Colonic mucosa (tissue), 4 donors: ENCODE data around the gene MAL. TPM values are rescaled to one million over a fixed set of nuclear protein-coding genes. Genes with fewer than 3 reads are reported as not detected.

Experiments
- DNase-seq: peaks from one replicate; pipeline ENCODE4 v3.0.0-alpha.2; 2020
- H3K27ac ChIP-seq: fragments of 200-600 bp; one replicate; pipeline ENCODE4 v1.8.0; 2021
- H3K27me3 ChIP-seq: fragments of 200-600 bp; one replicate; pipeline ENCODE4 v1.8.0; 2021
- H3K36me3 ChIP-seq: fragments of 200-600 bp; one replicate; pipeline ENCODE4 v1.8.0; 2021
- H3K4me1 ChIP-seq: fragments of 200-600 bp; one replicate; pipeline ENCODE4 v1.8.0; 2021; ENCODE audit warnings: mild to moderate bottlenecking
- H3K4me3 ChIP-seq: fragments of 200-600 bp; one replicate; pipeline ENCODE4 v1.8.0; 2021
- H3K9ac ChIP-seq, 2 donors: one replicate each; pipeline ENCODE4 v1.7.0; 2013; ENCODE audit warnings: control low read depth in 2 of 2, low read depth in 2 of 2, low read length in 2 of 2
- H3K9me3 ChIP-seq: fragments of 200-600 bp; one replicate; pipeline ENCODE4 v1.8.0; 2021
- intact Hi-C: fragments of 100-400 bp; cut with DNase I; formaldehyde crosslinking; loops from one replicate; pipeline ENCODE4 v1.14.1; 2022
- total RNA-seq, 2 donors: library from RNA; stranded (reverse); fragmentation: NEBNext Ultra II Directional in 1 of 2; extraction: Animal tissue kit (Norgen Biotek cat#: 25700) in 1 of 2; gene quantifications; one replicate each; pipeline ENCODE4 v1.2.1, GENCODE V29; 2021
- TF ChIP-seq, protein P1 (sequence below): fragments of 200-600 bp; IDR thresholded peaks from one replicate; pipeline ENCODE4 v1.8.0; 2022; ENCODE audit warnings: antibody characterized with exemption, mild to moderate bottlenecking
- donor health status: healthy.
- donor health status: DM: no; HTN: no; CAD: no.
- donor health status: DM: no; HTN: no; CAD: no.

MAL gene
- total RNA-seq, 2 donors from 2014 or later = 0.54 to 3.5 TPM

DNA sequence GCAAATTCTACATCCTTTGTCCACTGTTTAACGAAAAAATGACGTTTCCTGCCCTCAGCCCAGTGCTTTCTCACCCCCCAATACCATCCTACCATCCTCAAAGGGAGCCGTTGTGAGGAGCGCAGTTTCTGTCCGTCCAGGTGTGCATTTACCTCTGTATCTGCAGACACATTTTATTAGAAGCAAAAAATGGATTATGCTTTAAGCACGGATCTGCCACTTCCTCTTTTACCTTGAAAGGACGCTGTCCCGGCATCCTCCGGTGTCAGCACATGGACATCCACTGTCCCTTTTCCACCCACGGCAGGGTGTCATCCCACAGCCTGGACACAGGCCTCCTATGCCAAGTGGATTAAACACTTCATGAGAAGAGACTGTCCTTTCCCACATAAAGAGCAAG is 7.2 kb upstream of the MAL start:
- Histone ChIP-seq H3K9me3 (no peaks in the 10 kb centered on the region), H3K27ac (no peak overlapping the region), H3K4me3 (no peak overlapping the region), H3K4me1 (no peaks in the 10 kb centered on the region), H3K9ac (no peak overlapping the region), H3K27me3 (no peaks in the 10 kb centered on the region), H3K36me3 (no peaks in the 10 kb centered on the region)
- TF ChIP-seq, protein P1, sequence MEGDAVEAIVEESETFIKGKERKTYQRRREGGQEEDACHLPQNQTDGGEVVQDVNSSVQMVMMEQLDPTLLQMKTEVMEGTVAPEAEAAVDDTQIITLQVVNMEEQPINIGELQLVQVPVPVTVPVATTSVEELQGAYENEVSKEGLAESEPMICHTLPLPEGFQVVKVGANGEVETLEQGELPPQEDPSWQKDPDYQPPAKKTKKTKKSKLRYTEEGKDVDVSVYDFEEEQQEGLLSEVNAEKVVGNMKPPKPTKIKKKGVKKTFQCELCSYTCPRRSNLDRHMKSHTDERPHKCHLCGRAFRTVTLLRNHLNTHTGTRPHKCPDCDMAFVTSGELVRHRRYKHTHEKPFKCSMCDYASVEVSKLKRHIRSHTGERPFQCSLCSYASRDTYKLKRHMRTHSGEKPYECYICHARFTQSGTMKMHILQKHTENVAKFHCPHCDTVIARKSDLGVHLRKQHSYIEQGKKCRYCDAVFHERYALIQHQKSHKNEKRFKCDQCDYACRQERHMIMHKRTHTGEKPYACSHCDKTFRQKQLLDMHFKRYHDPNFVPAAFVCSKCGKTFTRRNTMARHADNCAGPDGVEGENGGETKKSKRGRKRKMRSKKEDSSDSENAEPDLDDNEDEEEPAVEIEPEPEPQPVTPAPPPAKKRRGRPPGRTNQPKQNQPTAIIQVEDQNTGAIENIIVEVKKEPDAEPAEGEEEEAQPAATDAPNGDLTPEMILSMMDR = no peak
- DNase-seq = no peak
- intact Hi-C loops = no loop called here

DNA sequence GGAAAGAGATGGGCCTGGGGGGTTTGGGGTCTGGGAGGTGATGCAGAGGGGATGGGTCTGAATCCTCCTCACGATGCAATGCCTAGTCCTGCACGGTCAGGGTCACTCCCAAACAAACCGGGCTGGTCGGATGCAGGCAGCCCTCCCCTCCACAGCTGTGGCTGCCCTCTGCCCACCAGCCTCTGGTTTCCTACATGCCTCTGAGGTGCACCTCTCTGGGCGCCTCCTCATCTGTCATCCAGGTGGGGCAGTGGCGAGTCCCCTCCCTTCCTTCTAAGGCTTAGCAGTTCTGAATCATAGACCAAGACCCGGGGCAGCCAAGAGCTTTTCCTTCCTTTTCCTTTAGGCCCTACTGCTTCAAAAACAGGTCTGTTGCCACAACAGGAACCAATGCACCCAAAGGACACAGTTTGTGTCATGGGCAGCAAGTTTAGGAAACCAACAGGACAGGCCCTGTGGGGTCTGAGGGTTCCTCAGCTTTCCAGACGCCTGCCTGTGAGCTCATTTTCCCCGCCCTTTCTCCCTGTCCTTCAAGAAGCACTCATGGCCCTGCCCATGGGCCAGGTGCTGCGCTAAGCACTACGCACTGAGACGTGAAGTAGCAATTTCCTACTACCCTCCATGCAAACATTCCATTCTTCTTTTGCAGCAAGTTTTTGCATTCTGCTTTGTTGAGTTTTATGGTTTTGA is 6.5 kb upstream of the MAL start:
- TF ChIP-seq, protein P1 = no peak
- H3K4me3 ChIP-seq = no peak overlapping the region
- H3K27me3 ChIP-seq = no peaks in the 10 kb centered on the region
- no peak for DNase-seq
- H3K4me1 ChIP-seq = no peaks in the 10 kb centered on the region
- no peaks in the 10 kb centered on the region for H3K36me3 ChIP-seq
- H3K27ac ChIP-seq = no peak overlapping the region
- intact Hi-C loops = no loop called here
- no peak overlapping the region for H3K9ac ChIP-seq
- no peaks in the 10 kb centered on the region for H3K9me3 ChIP-seq

DNA sequence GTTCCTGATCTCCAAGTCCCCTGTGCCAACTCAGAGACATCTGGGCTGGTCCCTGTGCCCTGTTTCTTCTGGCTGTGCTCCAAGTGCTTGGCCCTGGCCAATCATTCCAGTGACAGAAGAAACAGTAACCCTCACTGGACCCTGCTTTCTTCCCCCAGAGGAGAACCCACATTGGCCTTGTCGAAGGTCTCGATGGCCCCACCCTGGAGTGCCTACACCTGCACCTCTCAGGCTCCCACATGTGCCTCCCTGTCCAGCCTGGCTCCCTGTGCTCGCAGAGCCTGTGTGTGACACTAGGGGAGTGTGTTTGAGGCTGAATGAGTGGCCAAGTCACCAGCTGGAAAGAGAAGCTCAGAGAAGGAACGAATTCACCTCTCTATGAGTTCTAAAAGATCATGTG is 5.9 kb upstream of the MAL start:
- no peak overlapping the region for H3K27ac ChIP-seq
- no peaks in the 10 kb centered on the region for H3K27me3 ChIP-seq
- intact Hi-C loops = no loop called here
- DNase-seq = no peak
- H3K9ac ChIP-seq = no peak overlapping the region
- H3K4me3 ChIP-seq = no peak overlapping the region
- TF ChIP-seq, protein P1 = no peak
- H3K36me3 ChIP-seq = no peaks in the 10 kb centered on the region
- no peaks in the 10 kb centered on the region for H3K4me1 ChIP-seq
- no peaks in the 10 kb centered on the region for H3K9me3 ChIP-seq

DNA sequence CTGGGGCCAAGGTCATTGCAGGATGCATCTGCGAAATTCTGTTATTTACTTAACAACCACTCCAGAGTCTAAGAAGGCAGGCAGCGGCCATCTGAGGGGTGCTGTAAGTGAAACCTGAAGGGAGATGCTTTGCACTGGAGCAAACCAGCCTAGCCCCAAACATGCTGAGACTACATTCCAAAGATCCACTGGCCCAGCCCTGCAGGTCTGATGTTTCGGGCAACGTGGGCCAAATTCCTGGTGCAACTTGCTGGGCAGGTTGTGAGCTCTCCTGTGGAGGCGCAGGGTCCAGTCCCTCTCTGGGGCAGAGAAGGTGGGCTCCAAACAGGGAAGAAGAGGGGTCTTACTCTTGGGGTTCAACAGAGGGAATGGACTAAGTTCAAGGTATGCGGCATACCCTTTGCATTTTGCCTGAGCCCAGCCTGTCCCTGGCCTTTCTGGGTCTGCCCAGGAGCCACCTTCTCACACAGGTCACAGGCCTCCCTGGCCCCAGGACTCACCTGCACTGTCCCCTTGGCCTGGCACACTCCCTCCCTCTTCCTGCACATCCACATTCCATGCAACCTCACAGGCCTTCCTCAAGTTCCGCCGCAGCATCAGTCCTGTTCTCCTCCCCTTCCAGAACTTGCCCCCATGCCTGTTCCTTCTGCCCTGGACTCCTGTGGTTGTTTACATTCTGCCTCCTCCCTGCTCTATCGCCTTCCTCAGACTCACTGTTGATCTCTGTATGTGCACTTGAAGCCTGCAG is 5.1 kb upstream of the MAL start:
- H3K4me3 ChIP-seq = no peak overlapping the region
- intact Hi-C loops = loop anchor here (5.0 kb wide), 1 partner anchor 97 kb away; no protein-coding TSS in a partner anchor
- H3K27ac ChIP-seq = no peak overlapping the region
- DNase-seq = no peak
- no peak overlapping the region for H3K9ac ChIP-seq
- no peaks in the 10 kb centered on the region for H3K9me3 ChIP-seq
- peaks cover 8% of the 10 kb centered on the region for H3K27me3 ChIP-seq
- H3K4me1 ChIP-seq = no peaks in the 10 kb centered on the region
- no peaks in the 10 kb centered on the region for H3K36me3 ChIP-seq
- TF ChIP-seq, protein P1 = no peak

DNA sequence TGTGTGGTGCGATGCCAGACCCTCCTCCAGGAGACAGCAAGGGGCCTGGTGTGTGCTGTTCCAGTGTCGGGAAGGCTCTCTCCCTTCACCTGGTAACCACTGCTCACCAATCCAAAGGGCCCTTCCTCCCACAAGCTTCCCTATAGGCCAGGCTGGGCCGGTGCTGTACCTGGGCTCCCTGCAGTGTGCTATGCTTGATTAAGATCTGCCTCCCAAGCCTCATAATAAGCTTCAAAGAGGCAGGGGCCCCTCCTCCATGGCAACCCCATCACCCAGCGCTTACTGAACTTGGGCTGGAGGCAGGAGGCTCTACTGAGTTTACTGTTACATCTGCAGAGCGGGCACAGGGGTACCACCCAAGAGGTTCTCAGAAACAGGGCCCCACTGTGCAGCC is 4.5 kb upstream of the MAL start:
- TF ChIP-seq, protein P1 = no peak
- intact Hi-C loops = loop anchor here (5.0 kb wide), 1 partner anchor 96 kb away; no protein-coding TSS in a partner anchor

More for the DNA sequence above, 4.5 kb upstream of the MAL start:
- Histone ChIP-seq H3K27me3 (peaks cover 13% of the 10 kb centered on the region), H3K36me3 (no peaks in the 10 kb centered on the region), H3K9ac (no peak overlapping the region), H3K4me1 (no peaks in the 10 kb centered on the region), H3K27ac (no peak overlapping the region), H3K9me3 (no peaks in the 10 kb centered on the region), H3K4me3 (no peak overlapping the region)
- DNase-seq = no peak
